ENCODE data around the gene MGST2.

Gene MGST2

GRCh38 chr4:139700568-139700967 lies 34.9 kb downstream of the MGST2 start:
- no peak for DNase-seq (ENCODE audit: low read depth in 1 of 2, low spot score in 1 of 2)

- no peak for DNase-seq (ENCODE audit: low read depth in 1 of 2, low spot score in 1 of 2)
Measured at GRCh38 chr4:139704915-139705485, 39.4 kb downstream of the MGST2 start.

- no peak for DNase-seq (ENCODE audit: low read depth in 1 of 2, low spot score in 1 of 2)
Measured at GRCh38 chr4:139709660-139710059, 44.0 kb downstream of the MGST2 start.

GRCh38 chr4:139710073-139710472 lies 44.5 kb downstream of the MGST2 start:
- DNase-seq (ENCODE audit: low read depth in 1 of 2, low spot score in 1 of 2) = no peak

- no peak for DNase-seq (ENCODE audit: low read depth in 1 of 2, low spot score in 1 of 2)
Measured at GRCh38 chr4:139711461-139711860, 45.8 kb downstream of the MGST2 start.

- no peak for DNase-seq (ENCODE audit: low read depth in 1 of 2, low spot score in 1 of 2)
Measured at GRCh38 chr4:139712882-139713281, 47.3 kb downstream of the MGST2 start.

GRCh38 chr4:139715746-139716391 lies 50.2 kb downstream of the MGST2 start:
- DNase-seq (ENCODE audit: low read depth in 1 of 2, low spot score in 1 of 2) = no peak

GRCh38 chr4:139718358-139718757 lies 52.7 kb downstream of the MGST2 start:
- DNase-seq (ENCODE audit: low read depth in 1 of 2, low spot score in 1 of 2) = no peak

GRCh38 chr4:139718833-139719232 lies 53.2 kb downstream of the MGST2 start:
- DNase-seq (ENCODE audit: low read depth in 1 of 2, low spot score in 1 of 2) = no peak

GRCh38 chr4:139719381-139720101 lies 53.9 kb downstream of the MGST2 start:
- DNase-seq (ENCODE audit: low read depth in 1 of 2, low spot score in 1 of 2) = no peak

GRCh38 chr4:139720806-139721205 lies 55.2 kb downstream of the MGST2 start:
- DNase-seq (ENCODE audit: low read depth in 1 of 2, low spot score in 1 of 2) = no peak

- no peak for DNase-seq (ENCODE audit: low read depth in 1 of 2, low spot score in 1 of 2)
Measured at GRCh38 chr4:139721789-139722188, 56.2 kb downstream of the MGST2 start.

- DNase-seq (ENCODE audit: low read depth in 1 of 2, low spot score in 1 of 2) = no peak
Measured at GRCh38 chr4:139725236-139725635, 59.6 kb downstream of the MGST2 start.

- no peak for DNase-seq (ENCODE audit: low read depth in 1 of 2, low spot score in 1 of 2)
Measured at GRCh38 chr4:139726615-139727014, 61.0 kb downstream of the MGST2 start.

- no peak for DNase-seq (ENCODE audit: low read depth in 1 of 2, low spot score in 1 of 2)
Measured at GRCh38 chr4:139728146-139728545, 62.5 kb downstream of the MGST2 start.

- no peak for DNase-seq (ENCODE audit: low read depth in 1 of 2, low spot score in 1 of 2)
Measured at GRCh38 chr4:139728840-139729239, 63.2 kb downstream of the MGST2 start.

- DNase-seq (ENCODE audit: low read depth in 1 of 2, low spot score in 1 of 2) = no peak
Measured at GRCh38 chr4:139732991-139733570, 67.5 kb downstream of the MGST2 start.

- DNase-seq (ENCODE audit: low read depth in 1 of 2, low spot score in 1 of 2) = no peak
Measured at GRCh38 chr4:139734201-139734874, 68.7 kb downstream of the MGST2 start.

- DNase-seq (ENCODE audit: low read depth in 1 of 2, low spot score in 1 of 2) = peak in 1 of 2 donors; percentile 19
Measured at GRCh38 chr4:139734875-139735380, 69.3 kb downstream of the MGST2 start.

GRCh38 chr4:139735381-139736273 lies 70.0 kb downstream of the MGST2 start:
- DNase-seq (ENCODE audit: low read depth in 1 of 2, low spot score in 1 of 2) = no peak

Measured in activated T-helper 1 cell treated with anti-CD3 and anti-CD28 coated beads, Interleukin-2, amount 50 U/mL, for 16 hours (primary cell).